Measurements from ENCODE around the gene ANKRD17. TPM values are rescaled to one million over a fixed set of nuclear protein-coding genes. Genes with fewer than 3 reads are reported as not detected.

ANKRD17 gene
- total RNA-seq, 4 donors from 2014 or later: 69.9 to 93.1 (median 74.3) TPM

- H3K9me3 ChIP-seq: no peaks in the 10 kb centered on the region
- no peak for TF ChIP-seq EP300 (IDR thresholded peaks at IDR 0.05; ENCODE audit: low read depth)
- no peak for TF ChIP-seq POLR2AphosphoS5 (IDR thresholded peaks at IDR 0.05)
- TF ChIP-seq CTCF (IDR thresholded peaks at IDR 0.05): no peak
- no peak for TF ChIP-seq POLR2A (IDR thresholded peaks at IDR 0.05)
- H3K4me1 ChIP-seq: no peaks in the 10 kb centered on the region
- in situ Hi-C loops (cut with MboI; ENCODE audit: low pct_ligation_motif_present in 1 of 4, low pct_unique_long_range_greater_than_20kb in 1 of 4, low sequenced_read_pairs in 3 of 4) (no loop called here), intact Hi-C loops (cut with DNase I; ENCODE audit: low total_unique reads) (no loop called here)
- no peak for DNase-seq
- H3K27ac ChIP-seq: no peak overlapping the region
- no peaks in the 10 kb centered on the region for H3K27me3 ChIP-seq
- peaks cover 0 to 84% (median 22%) of the 10 kb centered on the region in 4 donors for H3K36me3 ChIP-seq
- H3K4me3 ChIP-seq: no peak overlapping the region
- WGBS, 2 donors (ENCODE audit: low coverage in 1 of 2): 85% methylated on average over 2 of the region's 2 CpGs
Measured at GRCh38 chr4:73139991-73140390, 118.6 kb downstream of the ANKRD17 start.

- WGBS, 2 donors (ENCODE audit: low coverage in 1 of 2): 97 to 100% methylated on average over 1 to 3 of the region's 3 CpGs
- Histone ChIP-seq H3K4me3 (no peak overlapping the region), H3K4me1 (no peaks in the 10 kb centered on the region), H3K27ac (no peak overlapping the region), H3K27me3 (no peaks in the 10 kb centered on the region), H3K9me3 (no peaks in the 10 kb centered on the region), H3K36me3 (peaks cover 0 to 85% (median 23%) of the 10 kb centered on the region in 4 donors)
- no peak for DNase-seq
- in situ Hi-C loops (cut with MboI; ENCODE audit: low pct_ligation_motif_present in 1 of 4, low pct_unique_long_range_greater_than_20kb in 1 of 4, low sequenced_read_pairs in 3 of 4) (no loop called here), intact Hi-C loops (cut with DNase I; ENCODE audit: low total_unique reads) (no loop called here)
- TF ChIP-seq CTCF (IDR thresholded peaks at IDR 0.05) (no peak), POLR2A (IDR thresholded peaks at IDR 0.05) (no peak), POLR2AphosphoS5 (IDR thresholded peaks at IDR 0.05) (no peak), EP300 (IDR thresholded peaks at IDR 0.05; ENCODE audit: low read depth) (no peak)
Measured at GRCh38 chr4:73139245-73139644, 119.4 kb downstream of the ANKRD17 start.

GRCh38 chr4:73137121-73137520 is 121.5 kb downstream of the ANKRD17 start:
- in situ Hi-C loops (cut with MboI; ENCODE audit: low pct_ligation_motif_present in 1 of 4, low pct_unique_long_range_greater_than_20kb in 1 of 4, low sequenced_read_pairs in 3 of 4): no loop called here
- intact Hi-C loops (cut with DNase I; ENCODE audit: low total_unique reads): no loop called here
- H3K27me3 ChIP-seq: no peaks in the 10 kb centered on the region
- H3K27ac ChIP-seq: no peak overlapping the region
- TF ChIP-seq CTCF (IDR thresholded peaks at IDR 0.05) (no peak), POLR2A (IDR thresholded peaks at IDR 0.05) (no peak)
- no peak for DNase-seq
- no peaks in the 10 kb centered on the region for H3K4me1 ChIP-seq
- WGBS, 2 donors (ENCODE audit: low coverage in 1 of 2): 56 to 59% methylated on average over 2 of the region's 2 CpGs
- H3K36me3 ChIP-seq: peaks cover 0 to 85% (median 27%) of the 10 kb centered on the region in 4 donors
- no peak overlapping the region for H3K4me3 ChIP-seq
- no peaks in the 10 kb centered on the region for H3K9me3 ChIP-seq

- TF ChIP-seq POLR2A (IDR thresholded peaks at IDR 0.05) (no peak), POLR2AphosphoS5 (IDR thresholded peaks at IDR 0.05) (no peak), CTCF (IDR thresholded peaks at IDR 0.05) (no peak), EP300 (IDR thresholded peaks at IDR 0.05; ENCODE audit: low read depth) (no peak)
- Histone ChIP-seq H3K4me3 (no peak overlapping the region), H3K27ac (no peak overlapping the region), H3K9me3 (no peaks in the 10 kb centered on the region), H3K4me1 (no peaks in the 10 kb centered on the region), H3K36me3 (peaks cover 0 to 80% (median 22%) of the 10 kb centered on the region in 4 donors), H3K27me3 (no peaks in the 10 kb centered on the region)
- in situ Hi-C loops (cut with MboI; ENCODE audit: low pct_ligation_motif_present in 1 of 4, low pct_unique_long_range_greater_than_20kb in 1 of 4, low sequenced_read_pairs in 3 of 4): no loop called here
- intact Hi-C loops (cut with DNase I; ENCODE audit: low total_unique reads): no loop called here
- DNase-seq: no peak
- WGBS, 2 donors (ENCODE audit: low coverage in 1 of 2): 96% methylated on average over 1 of the region's 1 CpG; no CpG with 5 or more reads in 1 of the 2 donors
Measured at GRCh38 chr4:73133784-73134183, 124.8 kb downstream of the ANKRD17 start.

Data from transverse colon (tissue), 4 donors.